H1 (cell line): ENCODE measurements around the gene POLD1. TPM values are rescaled to one million over a fixed set of nuclear protein-coding genes. Genes with fewer than 3 reads are reported as not detected.
A peak's percentile ranks its signal among the peaks of the same experiment; 100 is the strongest.

Source experiments
- CTCF ChIA-PET: fragments of 300-600 bp; sonication (Branson Sonifier 250); formaldehyde crosslinking; loops from one replicate; lab custom pipeline; 2021; ENCODE audit not compliant: partially characterized antibody; lab: Charles Lee
- POLR2A ChIA-PET: fragments of 300-600 bp; sonication (Branson Sonifier 250); formaldehyde crosslinking; loops from one replicate; lab custom pipeline; 2021; ENCODE audit warnings: inconsistent platforms; ENCODE audit not compliant: partially characterized antibody; lab: Charles Lee
- DNase-seq, 2 experiments: peaks; one replicate each; pipeline versions ENCODE4 v3.0.0 to v3.0.0-alpha.2; 2010 to 2022; ENCODE audit warnings: low spot score in 2 of 2, low read depth in 1 of 2, mixed read lengths in 1 of 2
- FAIRE-seq: peaks from 2 replicates; lab custom pipeline; 2011; peaks lifted over from hg19 to GRCh38; lab: Jason Lieb, UNC
- H2AFZ ChIP-seq: 2 replicates; pipeline ENCODE4 v1.8.1; 2012; ENCODE audit warnings: low read length, inconsistent platforms
- H2AK5ac ChIP-seq: 2 replicates; pipeline ENCODE4 v1.6.1; 2013; ENCODE audit warnings: low read depth, low read length
- H2BK120ac ChIP-seq: replicated peaks from 2 replicates; pipeline ENCODE3; 2013; ENCODE audit warnings: low read depth, low read length, inconsistent platforms
- H2BK12ac ChIP-seq: 2 replicates; pipeline ENCODE4 v1.6.1; 2013; ENCODE audit warnings: low read depth, low read length
- H2BK15ac ChIP-seq: 2 replicates; pipeline ENCODE4 v1.6.1; 2013; ENCODE audit warnings: low read length
- H2BK20ac ChIP-seq: 2 replicates; pipeline ENCODE4 v1.6.1; 2013; ENCODE audit warnings: low read length
- H2BK5ac ChIP-seq: 2 replicates; pipeline ENCODE4 v1.6.1; 2013; ENCODE audit warnings: low read depth, low read length
- H3K14ac ChIP-seq: 2 replicates; pipeline ENCODE4 v1.6.1; 2013; ENCODE audit warnings: inconsistent platforms; ENCODE audit not compliant: insufficient read length
- H3K18ac ChIP-seq: 2 replicates; pipeline ENCODE4 v1.6.1; 2013; ENCODE audit warnings: low read length; ENCODE audit errors: extremely low read depth
- H3K23ac ChIP-seq: 2 replicates; pipeline ENCODE4 v1.6.1; 2013; ENCODE audit warnings: inconsistent platforms; ENCODE audit not compliant: insufficient read length
- H3K23me2 ChIP-seq: 2 replicates; pipeline ENCODE4 v1.6.1; 2013; ENCODE audit warnings: low read depth, low read length
- H3K27ac ChIP-seq: 2 replicates; pipeline ENCODE4 v1.6.1; 2011; ENCODE audit warnings: low read depth, low read length, inconsistent platforms
- H3K27me3 ChIP-seq, 4 experiments: replicated peaks in 1 of 4; 1 replicate in 1 of 4; 2 replicates in 3 of 4; pipeline versions ENCODE4 v1.6.1 to v1.8.1; 2011 to 2013; ENCODE audit warnings: low read length in 3 of 4, mild to moderate bottlenecking in 3 of 4, inconsistent platforms in 2 of 4, mixed read lengths in 2 of 4, moderate library complexity in 1 of 4; ENCODE audit not compliant: control insufficient read depth in 3 of 4, insufficient read depth in 3 of 4; ENCODE audit errors: extremely low read depth in 1 of 4
- H3K36me3 ChIP-seq, 4 experiments: 2 replicates each; pipeline versions ENCODE4 v1.6.1 to v1.8.1; 2011 to 2013; ENCODE audit warnings: mild to moderate bottlenecking in 4 of 4, low read length in 3 of 4, moderate library complexity in 2 of 4, control low read depth in 1 of 4, inconsistent platforms in 1 of 4; ENCODE audit not compliant: insufficient read depth in 4 of 4, control insufficient read depth in 2 of 4
- H3K4ac ChIP-seq: replicated peaks from 2 replicates; pipeline ENCODE3; 2013; ENCODE audit warnings: low read length, low read depth, mixed read lengths, inconsistent platforms; ENCODE audit not compliant: insufficient read length
- H3K4me1 ChIP-seq, 4 experiments: replicated peaks in 1 of 4; 1 replicate in 1 of 4; 2 replicates in 3 of 4; pipeline versions ENCODE4 v1.6.1 to v1.8.1; 2011 to 2013; ENCODE audit warnings: low read length in 3 of 4, inconsistent platforms in 2 of 4, mixed read lengths in 1 of 4; ENCODE audit not compliant: insufficient read depth in 4 of 4, control insufficient read depth in 3 of 4
- H3K4me2 ChIP-seq, 2 experiments: 2 replicates each; pipeline versions ENCODE4 v1.6.1 to v1.8.1; 2011 to 2013; ENCODE audit warnings: low read depth in 2 of 2, low read length in 2 of 2, control low read depth in 1 of 2, inconsistent platforms in 1 of 2, mild to moderate bottlenecking in 1 of 2; ENCODE audit not compliant: insufficient read depth in 1 of 2
- H3K4me3 ChIP-seq, 4 experiments: fragments of 200-600, 300-600 bp in 1 of 4; sonication (generic), shearing (Covaris generic), sonication (Bioruptor Twin) in 1 of 4; 2 replicates each; pipeline versions ENCODE4 v1.5.1 to v1.8.1; 2011 to 2016; ENCODE audit warnings: low read length in 4 of 4, low read depth in 3 of 4, control low read depth in 2 of 4, inconsistent platforms in 2 of 4, mild to moderate bottlenecking in 2 of 4, mixed read lengths in 1 of 4, moderate library complexity in 1 of 4; ENCODE audit not compliant: insufficient read depth in 2 of 4; ENCODE audit errors: extremely low read depth in 1 of 4
- H3K56ac ChIP-seq: replicated peaks from 2 replicates; pipeline ENCODE3; 2013; ENCODE audit warnings: low read depth, mild to moderate bottlenecking, mixed read lengths, low read length, inconsistent platforms; ENCODE audit not compliant: insufficient read length
- H3K79me1 ChIP-seq: 2 replicates; pipeline ENCODE4 v1.6.1; 2013; ENCODE audit warnings: low read depth, low read length, control low read depth
- H3K79me2 ChIP-seq, 2 experiments: 2 replicates each; pipeline versions ENCODE4 v1.6.1 to v1.8.1; 2012 to 2013; ENCODE audit warnings: low read length in 2 of 2, mild to moderate bottlenecking in 2 of 2, inconsistent platforms in 1 of 2; ENCODE audit not compliant: insufficient read depth in 2 of 2, control insufficient read depth in 1 of 2
- H3K9ac ChIP-seq, 4 experiments: replicated peaks in 1 of 4; 1 replicate in 1 of 4; 2 replicates in 3 of 4; pipeline versions ENCODE4 v1.6.1 to v1.8.1; 2011 to 2013; ENCODE audit warnings: low read depth in 3 of 4, low read length in 3 of 4, control low read depth in 2 of 4, mild to moderate bottlenecking in 2 of 4, moderate library complexity in 2 of 4, inconsistent platforms in 1 of 4; ENCODE audit errors: extremely low read depth in 1 of 4
- H3K9me3 ChIP-seq, 2 experiments: 2 replicates each; pipeline versions ENCODE4 v1.6.1 to v1.8.1; 2012 to 2013; ENCODE audit warnings: mild to moderate bottlenecking in 2 of 2, moderate library complexity in 2 of 2, control low read depth in 1 of 2, inconsistent platforms in 1 of 2, low read depth in 1 of 2, low read length in 1 of 2, mixed read lengths in 1 of 2; ENCODE audit not compliant: insufficient read depth in 2 of 2
- H4K20me1 ChIP-seq, 2 experiments: replicated peaks in 1 of 2; 2 replicates each; pipeline versions ENCODE3 to v1.8.1; 2011 to 2013; ENCODE audit warnings: inconsistent platforms in 2 of 2, low read length in 2 of 2, mild to moderate bottlenecking in 1 of 2; ENCODE audit not compliant: insufficient read depth in 2 of 2, control insufficient read depth in 1 of 2
- H4K5ac ChIP-seq: 2 replicates; pipeline ENCODE4 v1.6.1; 2013; ENCODE audit warnings: low read length, low read depth, mixed read lengths, inconsistent platforms; ENCODE audit not compliant: insufficient read length
- H4K8ac ChIP-seq: 2 replicates; pipeline ENCODE4 v1.8.0; 2013; ENCODE audit warnings: mild to moderate bottlenecking, moderate library complexity, low read length, inconsistent platforms; ENCODE audit not compliant: insufficient read depth; ENCODE audit errors: extremely low read depth
- H4K91ac ChIP-seq: replicated peaks from 2 replicates; pipeline ENCODE3; 2013; ENCODE audit warnings: low read length, mixed read lengths, inconsistent platforms; ENCODE audit not compliant: insufficient read length
- ATF2 ChIP-seq: IDR thresholded peaks from 2 replicates; pipeline ENCODE4 v1.6.1; 2012; ENCODE audit warnings: low read length, inconsistent platforms
- BCL11A ChIP-seq, 2 experiments: IDR thresholded peaks; one replicate each; pipeline ENCODE4 v1.6.1; 2011; ENCODE audit warnings: low read depth in 2 of 2, low read length in 2 of 2, mild to moderate bottlenecking in 2 of 2
- HDAC6 ChIP-seq: IDR thresholded peaks from one replicate; pipeline ENCODE4 v1.7.1; 2012; ENCODE audit warnings: low read depth, mild to moderate bottlenecking, inconsistent platforms, low read length, moderate library complexity
- KDM1A ChIP-seq: fragments of 200-600, 300-600 bp; sonication (generic); IDR thresholded peaks from 2 replicates; pipeline ENCODE4 v1.7.1; 2016; ENCODE audit warnings: mild to moderate bottlenecking, low read length, borderline replicate concordance
- NRF1 ChIP-seq: IDR thresholded peaks from 2 replicates; pipeline ENCODE4 v1.6.1; 2011; ENCODE audit warnings: mild to moderate bottlenecking, low read depth, low read length, improper control_type of control experiment
- POLR2AphosphoS5 ChIP-seq: IDR thresholded peaks from 2 replicates; pipeline ENCODE4 v1.6.1; 2011; ENCODE audit warnings: low read depth, low read length
- WGBS, 2 experiments: shearing (Covaris generic) in 1 of 2; methylation state at CpG; one replicate each; pipeline versions ENCODE4 v1.1.6 to v1.1.7; 2013 to 2015; ENCODE audit warnings: low lambda C conversion rate in 2 of 2, mixed read lengths in 2 of 2, inconsistent platforms in 1 of 2, low coverage in 1 of 2, missing lambda C conversion rate in 1 of 2; ENCODE audit not compliant: insufficient replicate concordance in 2 of 2, insufficient coverage in 1 of 2, insufficient read length in 1 of 2; ENCODE audit errors: extremely low coverage in 1 of 2, missing lambda C conversion rate in 1 of 2; 5-methylcytosine and 5-hydroxymethylcytosine counted together
- polyA plus RNA-seq, 7 experiments: library from polyadenylated mRNA; depleted of rRNA in 3 of 7; stranded (reverse) in 5 of 7; unstranded in 2 of 7; fragments of >200 nt in 5 of 7; fragments of 200-250 nt in 2 of 7; gene quantifications; 1 replicate in 5 of 7; 2 replicates in 1 of 7; 4 replicates in 1 of 7; pipeline versions ENCODE4 v1.2.1 to v1.2.3, GENCODE V29; 2011 to 2013; ENCODE audit warnings: missing spikeins in 2 of 7, mixed read lengths in 2 of 7
- total RNA-seq: library from RNA; stranded (reverse); fragmentation: NEBNext Ultra II Directional; extraction: Animal tissue kit (Norgen Biotek cat#: 25700); gene quantifications from 2 replicates; pipeline ENCODE4 v1.2.1, GENCODE V29; 2021

Gene POLD1
- total and polyA plus RNA-seq, 2 of the 8 experiments (the other 6 are each of a cell fraction or from before 2014, with no cell fraction given), result 141 to 142 TPM

GRCh38 chr19:50449236-50449899 is 65.2 kb downstream of the POLD1 start:
- Histone ChIP-seq H4K20me1 (no peaks in the 10 kb centered on the region), H3K9me3 (no peaks in the 10 kb centered on the region), H3K56ac (no peak overlapping the region), H2AFZ (no peak overlapping the region), H3K18ac (no peak overlapping the region), H3K14ac (no peak overlapping the region), H2AK5ac (0 out of 2 replicates have a peak overlapping the region, but pooled peaks have one; percentile 65), H2BK12ac (no peak overlapping the region), H3K23me2 (no peaks in the 10 kb centered on the region; the same call in 1 of the 2 replicates), H2BK5ac (no peak overlapping the region), H3K79me2 (no peaks in the 10 kb centered on the region), H3K4ac (no peak overlapping the region), H3K4me1 (peaks cover 0 to 7% (median 0%) of the 10 kb centered on the region in 4 experiments; a peak in 1 of 7 replicates), H3K9ac (no peak overlapping the region), H2BK20ac (no peak overlapping the region), H2BK15ac (no peak overlapping the region), H4K91ac (no peak overlapping the region), H3K4me2 (no peak overlapping the region), H4K8ac (no peak overlapping the region), H3K27ac (no peak overlapping the region), H3K4me3 (no peak overlapping the region), H2BK120ac (no peak overlapping the region), H3K23ac (no peak overlapping the region), H3K36me3 (no peaks in the 10 kb centered on the region), H4K5ac (no peak overlapping the region), H3K79me1 (no peaks in the 10 kb centered on the region), H3K27me3 (no peaks in the 10 kb centered on the region; a peak in 1 of 7 replicates)
- 84% methylated on average over 14 of the region's 14 CpGs; no CpG with 5 or more reads in 1 of the 2 experiments for WGBS, 2 experiments
- ChIA-PET CTCF (interaction anchor here (0.8 to 3.7 kb wide), 5 partner anchors 11 to 92 kb away, joined by 3 to 14 read pairs (median 4); no protein-coding TSS in a partner anchor), POLR2A (no interaction called here)
- DNase-seq (no peak), FAIRE-seq (no peak)
- TF ChIP-seq HDAC6, result no peak
- TF ChIP-seq POLR2AphosphoS5, result no peak
- no peak for TF ChIP-seq NRF1
- no peak for TF ChIP-seq KDM1A
- TF ChIP-seq BCL11A (IDR thresholded peaks at IDR 0.05; ENCODE audit: low read depth in 2 of 2, low read length in 2 of 2), result no peak
- no peak for TF ChIP-seq ATF2
